ENCODE data around the gene RB1.
"Not testable (repeated sequence)": the region's sequence is repeated elsewhere in the genome, so short reads cannot be mapped to it uniquely, and the experiment has no call there.

Gene RB1

DNA sequence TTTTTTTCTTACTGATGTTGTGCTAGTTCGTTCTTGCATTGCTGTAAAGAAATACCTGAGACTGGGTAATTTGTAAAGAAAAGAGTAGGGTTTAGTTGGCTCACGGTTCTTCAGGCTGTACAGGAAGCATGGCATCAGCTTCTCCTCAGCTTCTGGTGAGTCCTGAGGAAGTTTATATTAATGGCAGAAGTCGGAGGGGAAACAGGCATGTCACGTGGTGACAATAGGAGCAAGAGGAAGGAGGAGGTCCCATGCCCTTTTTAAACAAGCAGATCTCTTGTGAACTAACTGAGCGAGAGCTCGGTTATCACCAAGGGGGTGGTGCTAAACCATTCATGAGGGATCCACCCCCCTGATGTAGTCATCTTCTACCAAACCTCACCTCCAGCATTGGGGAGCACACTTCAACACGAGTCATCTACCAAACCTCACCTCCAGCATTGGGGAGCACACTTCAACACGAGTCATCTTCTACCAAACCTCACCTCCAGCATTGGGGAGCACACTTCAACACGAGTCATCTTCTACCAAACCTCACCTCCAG lies 123.3 kb downstream of the RB1 start:
- not testable (repeated sequence) for H3K9me3 ChIP-seq (ENCODE audit: control insufficient read depth, low read length); H3K4me1 ChIP-seq (ENCODE audit: control insufficient read depth, insufficient read depth, low read length, poor library complexity, severe bottlenecking); H3K4me3 ChIP-seq (ENCODE audit: extremely low read depth, insufficient read depth, low read length, poor library complexity, severe bottlenecking); H3K27ac ChIP-seq (ENCODE audit: low read depth, low read length, severe bottlenecking); H3K36me3 ChIP-seq (ENCODE audit: control insufficient read depth, insufficient read depth, low read length)
- WGBS, 2 experiments (ENCODE audit: insufficient coverage in 2 of 2): 98 to 100% methylated on average over 2 to 6 of the region's 9 CpGs

DNA sequence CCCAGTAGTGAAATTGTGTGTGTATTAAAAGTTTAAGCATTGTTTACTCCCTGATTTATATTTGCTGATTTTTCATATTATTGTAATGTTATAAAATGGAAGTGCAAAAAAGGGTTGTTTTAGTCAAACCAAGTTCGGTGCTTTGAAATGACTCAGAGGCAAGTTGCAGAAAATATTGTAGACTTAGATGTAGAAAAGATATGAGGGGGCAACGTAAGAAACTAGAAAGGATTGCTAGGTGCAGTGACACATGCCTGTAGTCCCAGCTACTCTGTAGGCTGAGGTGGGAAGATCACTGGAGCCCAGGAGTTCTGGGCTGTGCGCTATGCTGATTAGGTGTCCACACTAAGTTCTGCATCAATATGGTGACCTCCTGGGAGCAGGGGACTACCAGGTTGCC lies 125.5 kb downstream of the RB1 start:
- no peaks in the 10 kb centered on the region for H3K36me3 ChIP-seq (ENCODE audit: control insufficient read depth, insufficient read depth, low read length)
- peaks cover 9% of the 10 kb centered on the region for H3K4me1 ChIP-seq (ENCODE audit: control insufficient read depth, insufficient read depth, low read length, poor library complexity, severe bottlenecking)
- H3K4me3 ChIP-seq (ENCODE audit: extremely low read depth, insufficient read depth, low read length, poor library complexity, severe bottlenecking): no peak overlapping the region
- no peaks in the 10 kb centered on the region for H3K9me3 ChIP-seq (ENCODE audit: control insufficient read depth, low read length)
- 93 to 100% methylated on average over 3 of the region's 3 CpGs for WGBS, 2 experiments (ENCODE audit: insufficient coverage in 2 of 2)
- H3K27ac ChIP-seq (ENCODE audit: low read depth, low read length, severe bottlenecking): no peak overlapping the region

DNA sequence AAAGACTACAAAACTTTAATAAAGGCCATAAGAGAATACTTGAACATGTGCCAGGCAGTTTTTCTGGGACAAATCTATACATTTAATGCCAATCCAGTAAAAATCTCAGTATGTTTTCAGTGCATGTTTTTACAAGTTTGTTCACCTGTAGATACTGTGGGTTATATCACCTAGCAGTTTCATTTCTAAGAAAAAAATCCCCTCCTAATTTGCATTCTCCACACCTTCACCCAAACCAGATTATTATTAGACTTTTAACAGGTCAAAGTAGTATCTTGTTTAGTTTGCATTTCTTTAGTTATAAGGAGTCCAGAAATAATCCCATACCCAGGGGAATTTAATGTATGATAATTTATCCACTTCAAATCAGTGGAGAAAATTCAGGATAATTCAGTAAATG lies 126.3 kb downstream of the RB1 start:
- H3K36me3 ChIP-seq (ENCODE audit: control insufficient read depth, insufficient read depth, low read length): no peaks in the 10 kb centered on the region
- H3K4me3 ChIP-seq (ENCODE audit: extremely low read depth, insufficient read depth, low read length, poor library complexity, severe bottlenecking): no peak overlapping the region
- peaks cover 9% of the 10 kb centered on the region for H3K4me1 ChIP-seq (ENCODE audit: control insufficient read depth, insufficient read depth, low read length, poor library complexity, severe bottlenecking)
- no peaks in the 10 kb centered on the region for H3K9me3 ChIP-seq (ENCODE audit: control insufficient read depth, low read length)
- no peak overlapping the region for H3K27ac ChIP-seq (ENCODE audit: low read depth, low read length, severe bottlenecking)

DNA sequence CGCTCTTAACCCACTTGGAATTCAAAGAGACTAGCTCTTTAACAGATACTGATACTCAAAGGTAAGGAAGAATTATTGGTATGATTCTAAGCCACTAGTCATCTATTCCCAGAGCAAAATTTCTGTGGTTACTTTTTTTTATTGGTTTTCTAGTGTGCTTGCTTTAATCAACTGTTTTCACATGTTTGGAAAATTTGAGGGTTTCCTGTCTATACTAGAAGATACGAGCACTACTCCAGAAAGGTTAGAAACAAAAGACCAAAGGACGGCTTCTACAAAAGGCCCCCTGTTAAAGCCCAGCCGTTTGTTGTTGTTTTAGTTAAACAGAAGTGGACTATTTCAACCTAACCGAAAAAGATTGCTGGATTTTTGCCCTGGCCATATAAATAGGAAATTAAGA lies 127.9 kb downstream of the RB1 start:
- peak overlapping the region; percentile 65 for H3K27ac ChIP-seq (ENCODE audit: low read depth, low read length, severe bottlenecking)
- no peaks in the 10 kb centered on the region for H3K36me3 ChIP-seq (ENCODE audit: control insufficient read depth, insufficient read depth, low read length)
- no peaks in the 10 kb centered on the region for H3K9me3 ChIP-seq (ENCODE audit: control insufficient read depth, low read length)
- peaks cover 9% of the 10 kb centered on the region for H3K4me1 ChIP-seq (ENCODE audit: control insufficient read depth, insufficient read depth, low read length, poor library complexity, severe bottlenecking)
- H3K4me3 ChIP-seq (ENCODE audit: extremely low read depth, insufficient read depth, low read length, poor library complexity, severe bottlenecking): no peak overlapping the region
- WGBS, 2 experiments (ENCODE audit: insufficient coverage in 2 of 2): 54 to 100% methylated on average over 1 to 3 of the region's 5 CpGs

DNA sequence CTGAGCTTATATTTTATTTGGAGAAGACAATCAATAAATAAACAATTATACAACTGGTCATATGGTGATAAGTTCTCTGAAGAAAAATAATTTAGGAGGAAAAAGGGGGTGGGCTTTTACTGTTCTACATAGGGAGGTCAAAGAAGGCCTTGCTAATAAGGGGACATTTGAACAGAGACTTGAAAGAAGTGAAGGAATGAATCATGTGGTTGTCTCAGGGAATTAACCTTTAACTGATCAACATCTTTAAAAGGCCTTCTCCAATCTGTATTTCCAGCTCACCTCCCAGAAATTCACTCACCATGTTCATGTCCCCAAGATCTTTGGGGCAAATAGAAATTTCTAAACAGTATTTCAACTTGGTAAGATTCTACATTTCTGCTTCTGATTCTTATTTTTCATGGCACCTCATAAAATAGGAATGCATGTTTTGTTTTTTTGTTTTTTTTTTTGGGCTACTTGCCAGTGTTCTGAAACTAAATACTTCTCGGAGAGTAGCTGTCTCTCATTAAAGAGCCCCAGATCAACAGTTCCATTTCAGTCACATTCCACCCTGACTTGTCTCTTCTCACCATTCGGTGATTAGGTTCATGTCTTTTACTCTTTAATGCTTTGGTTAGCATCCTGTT lies 128.6 kb downstream of the RB1 start:
- 61 to 65% methylated on average over 2 of the region's 2 CpGs for WGBS, 2 experiments (ENCODE audit: insufficient coverage in 2 of 2)
- Histone ChIP-seq H3K9me3 (ENCODE audit: control insufficient read depth, low read length) (no peaks in the 10 kb centered on the region), H3K36me3 (ENCODE audit: control insufficient read depth, insufficient read depth, low read length) (no peaks in the 10 kb centered on the region), H3K4me1 (ENCODE audit: control insufficient read depth, insufficient read depth, low read length, poor library complexity, severe bottlenecking) (peaks cover 9% of the 10 kb centered on the region), H3K4me3 (ENCODE audit: extremely low read depth, insufficient read depth, low read length, poor library complexity, severe bottlenecking) (no peak overlapping the region), H3K27ac (ENCODE audit: low read depth, low read length, severe bottlenecking) (peak overlapping the region; percentile 65)

DNA sequence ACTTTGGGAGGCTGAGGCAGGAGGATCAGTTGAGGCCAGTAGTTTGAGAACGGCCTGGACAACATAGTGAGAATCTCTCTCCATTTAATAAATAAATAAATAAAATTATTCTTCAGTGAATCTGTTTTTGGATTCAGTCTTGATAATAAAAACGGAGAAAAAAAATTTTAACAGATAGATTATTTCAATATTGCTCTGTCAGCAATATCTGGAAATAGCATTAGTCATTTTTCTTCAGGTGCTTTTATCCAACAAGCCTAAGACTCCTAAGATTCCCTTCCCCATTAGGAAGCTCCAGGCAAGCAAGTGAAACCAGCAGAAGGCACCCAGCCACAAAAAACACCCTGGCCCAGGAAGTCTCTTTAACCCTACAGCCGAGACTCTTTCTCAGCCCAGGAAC lies 130.6 kb downstream of the RB1 start:
- 100% methylated on average over 1 of the region's 3 CpGs for WGBS, 2 experiments (ENCODE audit: insufficient coverage in 2 of 2)
- H3K27ac ChIP-seq (ENCODE audit: low read depth, low read length, severe bottlenecking): no peak overlapping the region

DNA sequence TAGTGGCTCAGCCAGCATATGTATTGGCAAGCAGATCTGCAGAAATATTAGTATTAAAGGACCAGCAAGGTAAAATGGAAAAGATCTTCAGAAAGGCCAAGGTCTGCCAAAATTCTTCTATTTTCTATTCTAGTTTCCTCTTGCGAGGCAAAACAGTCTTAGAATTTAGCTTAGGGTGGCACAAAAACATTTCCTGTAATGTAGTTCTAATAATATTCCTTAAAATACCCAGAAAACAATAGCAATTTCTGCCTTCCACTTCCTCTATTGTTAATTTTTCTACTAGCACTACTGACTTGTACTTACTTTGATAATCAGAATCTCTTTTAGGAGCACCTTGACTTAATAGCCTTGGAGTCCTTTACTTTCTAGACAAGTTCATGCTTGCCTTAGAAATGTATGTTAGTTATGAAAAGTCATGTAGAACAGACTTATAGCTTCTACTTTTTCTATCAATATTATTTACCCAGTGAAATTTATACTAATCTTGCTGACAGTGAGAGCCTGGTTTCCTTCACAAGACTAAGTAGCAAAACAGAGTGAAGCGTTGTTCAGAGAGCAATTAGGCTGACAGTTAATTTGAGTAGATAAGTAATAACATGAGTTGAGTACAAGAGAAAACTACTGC lies 133.2 kb downstream of the RB1 start:
- Histone ChIP-seq H3K4me1 (ENCODE audit: control insufficient read depth, insufficient read depth, low read length, poor library complexity, severe bottlenecking) (peaks cover 6% of the 10 kb centered on the region), H3K9me3 (ENCODE audit: control insufficient read depth, low read length) (no peaks in the 10 kb centered on the region), H3K36me3 (ENCODE audit: control insufficient read depth, insufficient read depth, low read length) (no peaks in the 10 kb centered on the region), H3K4me3 (ENCODE audit: extremely low read depth, insufficient read depth, low read length, poor library complexity, severe bottlenecking) (no peak overlapping the region), H3K27ac (ENCODE audit: low read depth, low read length, severe bottlenecking) (no peak overlapping the region)
- WGBS, 2 experiments (ENCODE audit: insufficient coverage in 2 of 2): 83% methylated on average over 1 of the region's 2 CpGs; no CpG with 5 or more reads in 1 of the 2 experiments

More for the DNA sequence above, 130.6 kb downstream of the RB1 start:
- H3K4me1 ChIP-seq (ENCODE audit: control insufficient read depth, insufficient read depth, low read length, poor library complexity, severe bottlenecking): peaks cover 9% of the 10 kb centered on the region
- no peaks in the 10 kb centered on the region for H3K36me3 ChIP-seq (ENCODE audit: control insufficient read depth, insufficient read depth, low read length)
- no peaks in the 10 kb centered on the region for H3K9me3 ChIP-seq (ENCODE audit: control insufficient read depth, low read length)
- no peak overlapping the region for H3K4me3 ChIP-seq (ENCODE audit: extremely low read depth, insufficient read depth, low read length, poor library complexity, severe bottlenecking)

DNA sequence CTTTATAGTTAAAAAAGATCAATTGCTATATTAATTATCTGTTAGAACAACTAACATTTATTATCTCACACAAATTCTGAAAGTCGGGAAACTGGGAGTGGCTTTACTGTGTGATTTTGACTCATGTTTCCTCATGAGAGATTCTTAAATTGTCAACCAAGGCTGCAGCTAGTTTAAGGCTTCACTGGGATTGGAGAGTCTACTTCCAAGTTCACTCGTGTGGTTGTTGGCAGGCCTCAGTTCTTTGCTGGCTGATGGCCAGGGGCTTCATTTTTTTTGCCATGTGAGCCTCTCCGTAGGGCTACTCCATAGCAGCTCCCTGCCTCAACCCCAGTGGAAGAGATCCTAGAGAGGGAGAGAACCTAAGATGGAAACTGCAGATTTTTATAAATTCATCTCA lies 133.8 kb downstream of the RB1 start:
- WGBS, 2 experiments (ENCODE audit: insufficient coverage in 2 of 2): 90% methylated on average over 2 of the region's 3 CpGs; no CpG with 5 or more reads in 1 of the 2 experiments
- H3K9me3 ChIP-seq (ENCODE audit: control insufficient read depth, low read length): no peaks in the 10 kb centered on the region
- H3K27ac ChIP-seq (ENCODE audit: low read depth, low read length, severe bottlenecking): no peak overlapping the region
- H3K4me1 ChIP-seq (ENCODE audit: control insufficient read depth, insufficient read depth, low read length, poor library complexity, severe bottlenecking): peaks cover 2% of the 10 kb centered on the region
- H3K4me3 ChIP-seq (ENCODE audit: extremely low read depth, insufficient read depth, low read length, poor library complexity, severe bottlenecking): no peak overlapping the region
- H3K36me3 ChIP-seq (ENCODE audit: control insufficient read depth, insufficient read depth, low read length): no peaks in the 10 kb centered on the region

DNA sequence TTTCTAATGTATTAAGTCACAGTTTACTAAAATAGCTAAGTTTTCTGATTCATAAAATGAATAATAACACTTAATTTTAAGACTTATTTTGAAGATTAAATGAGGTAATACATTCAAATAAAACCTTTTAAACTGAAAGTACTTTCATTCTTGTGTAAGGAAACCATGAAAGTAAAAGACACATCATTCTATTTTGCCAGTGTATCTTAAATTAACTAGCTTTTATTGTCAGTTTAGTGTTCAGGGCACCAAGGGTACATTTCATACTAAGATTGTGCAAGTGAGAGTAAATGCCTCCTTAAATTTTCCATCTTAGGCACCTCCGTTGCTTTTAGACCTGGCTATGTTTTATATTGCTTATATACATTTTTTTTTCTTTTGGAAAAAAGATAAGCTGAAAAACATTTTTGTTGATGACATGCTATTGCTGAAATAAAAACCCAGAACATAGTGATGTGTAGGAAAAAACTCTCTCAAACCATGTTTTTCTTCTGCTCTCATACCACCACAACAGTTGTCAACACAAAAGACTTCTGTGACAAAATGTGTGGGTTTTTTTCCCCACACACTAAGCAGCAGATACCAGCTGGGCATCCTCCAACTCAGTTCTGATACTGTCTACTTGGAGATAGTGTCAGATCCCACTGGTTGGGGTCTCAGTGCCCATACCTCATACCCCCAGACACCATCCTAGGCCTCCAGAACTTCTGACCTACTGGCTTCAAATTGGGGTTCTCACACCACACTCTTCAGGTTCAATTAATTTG lies 140.1 kb downstream of the RB1 start:
- Histone ChIP-seq H3K36me3 (ENCODE audit: control insufficient read depth, insufficient read depth, low read length) (peaks cover 5% of the 10 kb centered on the region), H3K27ac (ENCODE audit: low read depth, low read length, severe bottlenecking) (no peak overlapping the region), H3K4me3 (ENCODE audit: extremely low read depth, insufficient read depth, low read length, poor library complexity, severe bottlenecking) (no peak overlapping the region), H3K4me1 (ENCODE audit: control insufficient read depth, insufficient read depth, low read length, poor library complexity, severe bottlenecking) (peaks cover 11% of the 10 kb centered on the region), H3K9me3 (ENCODE audit: control insufficient read depth, low read length) (no peaks in the 10 kb centered on the region)
- no CpG with 5 or more reads among the region's 1 CpG for whole genome bisulfite sequencing, 2 experiments (ENCODE audit: insufficient coverage in 2 of 2)

DNA sequence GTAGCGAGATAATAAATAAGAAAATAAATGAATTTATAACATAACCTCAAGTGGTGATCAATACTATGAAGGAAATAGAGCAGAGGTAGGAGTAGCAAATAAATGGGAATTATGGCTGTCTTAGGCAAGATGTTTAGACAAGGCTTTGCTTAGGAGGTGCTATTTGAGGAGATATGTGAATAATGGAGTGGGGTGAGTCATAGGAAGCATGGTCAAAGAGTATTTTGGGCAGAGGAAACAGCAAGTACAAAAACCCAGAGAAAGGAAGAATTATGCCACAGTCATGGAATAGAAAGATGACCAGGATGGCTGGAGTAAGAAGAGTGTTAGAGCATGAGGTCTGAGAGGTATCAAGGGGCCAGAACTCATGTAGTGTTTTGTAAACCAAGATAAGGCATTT lies 142.9 kb downstream of the RB1 start:
- Histone ChIP-seq H3K4me3 (ENCODE audit: extremely low read depth, insufficient read depth, low read length, poor library complexity, severe bottlenecking) (no peak overlapping the region), H3K36me3 (ENCODE audit: control insufficient read depth, insufficient read depth, low read length) (peaks cover 5% of the 10 kb centered on the region), H3K27ac (ENCODE audit: low read depth, low read length, severe bottlenecking) (no peak overlapping the region), H3K9me3 (ENCODE audit: control insufficient read depth, low read length) (peaks cover 17% of the 10 kb centered on the region), H3K4me1 (ENCODE audit: control insufficient read depth, insufficient read depth, low read length, poor library complexity, severe bottlenecking) (peaks cover 11% of the 10 kb centered on the region)
- no CpG with 5 or more reads among the region's 1 CpG for WGBS, 2 experiments (ENCODE audit: insufficient coverage in 2 of 2)

Data from mesodermal cell (in vitro differentiated cells).